ENCODE measurements around the gene MT1HL1. TPM values are rescaled to one million over a fixed set of nuclear protein-coding genes. Genes with fewer than 3 reads are reported as not detected.

The MT1HL1 gene
- total RNA-seq = not detected

- POLR2A ChIA-PET = no interaction called here
- CTCF ChIA-PET = no interaction called here
These were observed at the start of gene MT1HL1 for GRCh38 chr1:237004116-237004515. Gene MT1HL1, minus strand, starts transcription at chr1:237004441. Its CDS starts 69 bp downstream, at chr1:237004372.

GRCh38 chr1:237050915-237051314, 46.7 kb upstream of the MT1HL1 start:
- CTCF ChIA-PET = no interaction called here
- POLR2A ChIA-PET = no interaction called here

- CTCF ChIA-PET = no interaction called here
These were observed 45.9 kb upstream of the MT1HL1 start for GRCh38 chr1:237050185-237050584.

GRCh38 chr1:237048803-237049202, 44.6 kb upstream of the MT1HL1 start:
- CTCF ChIA-PET = no interaction called here
- POLR2A ChIA-PET = no interaction called here

More at GRCh38 chr1:237050185-237050584, 45.9 kb upstream of the MT1HL1 start:
- POLR2A ChIA-PET = no interaction called here

- POLR2A ChIA-PET = no interaction called here
These were observed 41.2 kb upstream of the MT1HL1 start for GRCh38 chr1:237045278-237046016.

GRCh38 chr1:237043846-237044636, 39.8 kb upstream of the MT1HL1 start:
- CTCF ChIA-PET = interaction anchor here (0.7 kb wide), 1 partner anchor 281 kb away, joined by 6 read pairs; no protein-coding TSS in a partner anchor
- POLR2A ChIA-PET = interaction anchor here (0.7 kb wide), 1 partner anchor 325 kb away, joined by 3 read pairs; no protein-coding TSS in a partner anchor

More at GRCh38 chr1:237045278-237046016, 41.2 kb upstream of the MT1HL1 start:
- CTCF ChIA-PET = interaction anchor here (0.7 kb wide), 1 partner anchor 280 kb away, joined by 6 read pairs; no protein-coding TSS in a partner anchor

- CTCF ChIA-PET = no interaction called here
- POLR2A ChIA-PET = no interaction called here
These were observed 38.8 kb upstream of the MT1HL1 start for GRCh38 chr1:237042892-237043576.

GRCh38 chr1:237042526-237042891, 38.3 kb upstream of the MT1HL1 start:
- ChIA-PET CTCF (no interaction called here), POLR2A (no interaction called here)

GRCh38 chr1:237041795-237042525, 37.7 kb upstream of the MT1HL1 start, which contains the start of gene RYR2:
Gene RYR2, plus strand, starts transcription at chr1:237042184. Its CDS starts 338 bp downstream, at chr1:237042522.
- CTCF ChIA-PET = no interaction called here
- POLR2A ChIA-PET = no interaction called here

GRCh38 chr1:237041461-237041794, 37.2 kb upstream of the MT1HL1 start:
- ChIA-PET CTCF (no interaction called here), POLR2A (no interaction called here)

- ChIA-PET CTCF (no interaction called here), POLR2A (no interaction called here)
These were observed 36.6 kb upstream of the MT1HL1 start for GRCh38 chr1:237040823-237041222.

- CTCF ChIA-PET = no interaction called here
- POLR2A ChIA-PET = no interaction called here
These were observed 34.0 kb upstream of the MT1HL1 start for GRCh38 chr1:237038211-237038610.

- ChIA-PET CTCF (no interaction called here), POLR2A (no interaction called here)
These were observed 31.5 kb upstream of the MT1HL1 start for GRCh38 chr1:237035759-237036158.

- CTCF ChIA-PET = no interaction called here
- POLR2A ChIA-PET = no interaction called here
These were observed 29.6 kb upstream of the MT1HL1 start for GRCh38 chr1:237033804-237034203.

- CTCF ChIA-PET = no interaction called here
- POLR2A ChIA-PET = no interaction called here
These were observed 28.8 kb upstream of the MT1HL1 start for GRCh38 chr1:237033061-237033460.

- CTCF ChIA-PET = no interaction called here
These were observed 27.8 kb upstream of the MT1HL1 start for GRCh38 chr1:237032029-237032428.

GRCh38 chr1:237031480-237031879, 27.2 kb upstream of the MT1HL1 start:
- POLR2A ChIA-PET = no interaction called here
- CTCF ChIA-PET = no interaction called here

More at GRCh38 chr1:237032029-237032428, 27.8 kb upstream of the MT1HL1 start:
- POLR2A ChIA-PET = no interaction called here

- POLR2A ChIA-PET = no interaction called here
- CTCF ChIA-PET = no interaction called here
These were observed 25.8 kb upstream of the MT1HL1 start for GRCh38 chr1:237029850-237030535.

GRCh38 chr1:237029240-237029639, 25.0 kb upstream of the MT1HL1 start:
- ChIA-PET POLR2A (no interaction called here), CTCF (no interaction called here)

All from activated CD8-positive, alpha-beta memory T cell treated with anti-CD3 and anti-CD28 coated beads for 36 hours (primary cell).